ENCODE measurements around the gene CTSV.
"Not testable (repeated sequence)": the region's sequence is repeated elsewhere in the genome, so short reads cannot be mapped to it uniquely, and the experiment has no call there.

Gene CTSV

GRCh38 chr9:97073506-97073905, 34.6 kb upstream of the CTSV start:
- TF ChIP-seq, protein P1, sequence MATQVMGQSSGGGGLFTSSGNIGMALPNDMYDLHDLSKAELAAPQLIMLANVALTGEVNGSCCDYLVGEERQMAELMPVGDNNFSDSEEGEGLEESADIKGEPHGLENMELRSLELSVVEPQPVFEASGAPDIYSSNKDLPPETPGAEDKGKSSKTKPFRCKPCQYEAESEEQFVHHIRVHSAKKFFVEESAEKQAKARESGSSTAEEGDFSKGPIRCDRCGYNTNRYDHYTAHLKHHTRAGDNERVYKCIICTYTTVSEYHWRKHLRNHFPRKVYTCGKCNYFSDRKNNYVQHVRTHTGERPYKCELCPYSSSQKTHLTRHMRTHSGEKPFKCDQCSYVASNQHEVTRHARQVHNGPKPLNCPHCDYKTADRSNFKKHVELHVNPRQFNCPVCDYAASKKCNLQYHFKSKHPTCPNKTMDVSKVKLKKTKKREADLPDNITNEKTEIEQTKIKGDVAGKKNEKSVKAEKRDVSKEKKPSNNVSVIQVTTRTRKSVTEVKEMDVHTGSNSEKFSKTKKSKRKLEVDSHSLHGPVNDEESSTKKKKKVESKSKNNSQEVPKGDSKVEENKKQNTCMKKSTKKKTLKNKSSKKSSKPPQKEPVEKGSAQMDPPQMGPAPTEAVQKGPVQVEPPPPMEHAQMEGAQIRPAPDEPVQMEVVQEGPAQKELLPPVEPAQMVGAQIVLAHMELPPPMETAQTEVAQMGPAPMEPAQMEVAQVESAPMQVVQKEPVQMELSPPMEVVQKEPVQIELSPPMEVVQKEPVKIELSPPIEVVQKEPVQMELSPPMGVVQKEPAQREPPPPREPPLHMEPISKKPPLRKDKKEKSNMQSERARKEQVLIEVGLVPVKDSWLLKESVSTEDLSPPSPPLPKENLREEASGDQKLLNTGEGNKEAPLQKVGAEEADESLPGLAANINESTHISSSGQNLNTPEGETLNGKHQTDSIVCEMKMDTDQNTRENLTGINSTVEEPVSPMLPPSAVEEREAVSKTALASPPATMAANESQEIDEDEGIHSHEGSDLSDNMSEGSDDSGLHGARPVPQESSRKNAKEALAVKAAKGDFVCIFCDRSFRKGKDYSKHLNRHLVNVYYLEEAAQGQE (IDR thresholded peaks at IDR 0.05; ENCODE audit: insufficient replicate concordance, low read depth) = no peak
- TF ChIP-seq CTCF (IDR thresholded peaks at IDR 0.05; ENCODE audit: insufficient read depth, low read length) = no peak
- no peak for TF ChIP-seq GABPA (IDR thresholded peaks at IDR 0.05; ENCODE audit: low read depth)
- no peak for TF ChIP-seq POLR2AphosphoS5 (IDR thresholded peaks at IDR 0.05; ENCODE audit: low read depth)
- TF ChIP-seq SPI1 (IDR thresholded peaks at IDR 0.05; ENCODE audit: borderline replicate concordance, low read depth) = no peak
- Histone ChIP-seq H3K4me3 (replicated peaks; ENCODE audit: insufficient read depth, low read length) (no peak overlapping the region), H3K27me3 (ENCODE audit: insufficient read depth, poor library complexity, severe bottlenecking) (no peaks in the 10 kb centered on the region), H3K27ac (replicated peaks) (no peak overlapping the region)
- DNase-seq (ENCODE audit: low read depth in 1 of 2, low spot score in 1 of 2) = no peak

DNA sequence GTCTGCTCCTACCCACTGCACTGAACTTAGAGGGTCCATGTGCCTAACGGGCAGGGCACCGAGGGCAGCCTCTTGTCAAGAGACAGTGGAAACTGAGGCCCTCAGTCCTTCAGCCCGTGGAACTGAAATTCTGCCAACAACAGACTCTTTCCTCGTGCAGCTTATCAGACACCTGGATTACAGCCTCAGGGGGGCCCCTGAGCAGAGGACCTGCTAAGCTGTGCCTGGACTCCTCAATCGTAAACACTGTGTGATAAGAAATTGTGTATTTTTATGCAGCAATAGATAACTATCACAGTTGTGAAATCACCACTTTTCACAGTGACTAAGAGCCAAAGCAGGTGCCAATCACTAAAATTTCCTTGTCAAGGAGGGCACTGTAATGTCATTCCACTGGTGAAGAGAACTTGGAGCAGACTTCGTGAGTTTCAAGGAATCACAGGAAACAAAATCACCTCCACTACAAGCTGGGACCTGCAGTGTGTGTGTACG, 33.4 kb upstream of the CTSV start:
- no peak for TF ChIP-seq CTCF (IDR thresholded peaks at IDR 0.05; ENCODE audit: insufficient read depth, low read length)
- no peak for DNase-seq (ENCODE audit: low read depth in 1 of 2, low spot score in 1 of 2)
- Histone ChIP-seq H3K4me3 (replicated peaks; ENCODE audit: insufficient read depth, low read length) (no peak overlapping the region), H3K27me3 (ENCODE audit: insufficient read depth, poor library complexity, severe bottlenecking) (no peaks in the 10 kb centered on the region), H3K27ac (replicated peaks) (no peak overlapping the region)

- H3K27me3 ChIP-seq (ENCODE audit: insufficient read depth, poor library complexity, severe bottlenecking); H3K27ac ChIP-seq (replicated peaks); DNase-seq (ENCODE audit: low read depth in 1 of 2, low spot score in 1 of 2); H3K4me3 ChIP-seq (replicated peaks; ENCODE audit: insufficient read depth, low read length): not testable (repeated sequence)
Observed at GRCh38 chr9:97070325-97070724, 31.4 kb upstream of the CTSV start.

DNA sequence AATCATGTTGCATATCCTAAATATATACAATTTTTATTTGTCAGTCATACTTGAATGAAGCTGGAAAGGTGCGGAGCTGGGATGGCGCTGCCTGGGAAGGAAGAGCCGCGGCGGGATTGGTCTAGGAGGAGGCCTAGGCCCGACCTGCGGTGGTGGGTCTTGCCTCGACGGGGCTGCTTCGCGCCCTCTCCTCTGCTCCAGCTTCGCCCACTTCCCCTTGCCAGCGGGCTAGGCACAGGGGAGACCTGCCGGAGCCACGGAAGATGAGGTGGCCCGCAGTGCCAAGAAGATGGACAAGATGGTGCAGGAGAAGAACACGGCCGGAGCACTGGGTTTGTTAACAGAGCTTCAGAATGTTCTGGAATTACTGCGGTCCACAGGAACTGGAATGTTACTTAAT, 28.5 kb upstream of the CTSV start:
- Histone ChIP-seq H3K27me3 (ENCODE audit: insufficient read depth, poor library complexity, severe bottlenecking) (no peaks in the 10 kb centered on the region), H3K4me3 (replicated peaks; ENCODE audit: insufficient read depth, low read length) (no peak overlapping the region), H3K27ac (replicated peaks) (no peak overlapping the region)
- no peak for TF ChIP-seq GABPA (IDR thresholded peaks at IDR 0.05; ENCODE audit: low read depth)
- no peak for TF ChIP-seq CTCF (IDR thresholded peaks at IDR 0.05; ENCODE audit: insufficient read depth, low read length)
- TF ChIP-seq POLR2AphosphoS5 (IDR thresholded peaks at IDR 0.05; ENCODE audit: low read depth) = no peak
- TF ChIP-seq, protein P1 (IDR thresholded peaks at IDR 0.05; ENCODE audit: insufficient replicate concordance, low read depth) = no peak
- no peak for TF ChIP-seq SPI1 (IDR thresholded peaks at IDR 0.05; ENCODE audit: borderline replicate concordance, low read depth)
- DNase-seq (ENCODE audit: low read depth in 1 of 2, low spot score in 1 of 2) = no peak

Data from HL-60 (cell line).